ENCODE data around the gene SULT1A3. TPM values are rescaled to one million over a fixed set of nuclear protein-coding genes. Genes with fewer than 3 reads are reported as not detected.
"Not testable (repeated sequence)": the region's sequence is repeated elsewhere in the genome, so short reads cannot be mapped to it uniquely, and the experiment has no call there.

SULT1A3 gene
- total RNA-seq (2014; rRNA removed) = 8.5 and 14.6 TPM in 2 replicates
- percentile 16 among the genes with signal in this experiment for Bru-seq, nascent RNA
- BruChase-seq, experiment 1, labeled RNA remaining after a 6-hour chase = percentile 14 among the genes with signal in this experiment
- percentile 23 among the genes with signal in this experiment for BruChase-seq, experiment 2, labeled RNA remaining after a 2-hour chase
- long read RNA-seq, partial matches to known transcripts = 0 of 6 reads
- long read RNA-seq, other reads (novel, unspliced or antisense) = 4 of 6 reads

DNA sequence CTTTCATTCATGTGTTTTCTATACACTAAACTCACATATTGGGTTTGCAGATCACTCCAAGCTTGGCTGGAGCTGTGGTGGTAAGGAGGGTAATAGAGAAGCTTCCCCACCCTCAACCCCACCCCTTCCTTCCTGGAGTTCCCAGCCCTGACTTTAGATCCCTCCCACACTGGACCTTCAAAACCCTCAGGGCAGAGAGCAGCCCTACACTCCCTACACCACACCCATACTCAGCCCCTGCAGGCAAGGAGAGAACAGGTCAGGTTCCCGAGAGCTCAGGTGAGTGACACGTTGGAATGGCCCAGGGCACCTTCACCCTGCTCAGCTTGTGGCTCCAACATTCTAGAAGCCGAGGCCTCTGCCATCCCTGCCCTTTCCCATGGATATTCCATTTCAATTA, at the start of gene SULT1A3:
Gene SULT1A3, plus strand, starts transcription at position 207 of the 400 bp plus-strand sequence. CDS start 1,474 bp downstream, outside the sequence.
- H3K27ac ChIP-seq (ENCODE audit: low read length); H3K79me2 ChIP-seq (ENCODE audit: low read length); H2AFZ ChIP-seq (ENCODE audit: low read length); H3F3A ChIP-seq (ENCODE audit: low read length, unreplicated experiment); POLR2A ChIA-PET (ENCODE audit: unreplicated experiment); H3K4me1 ChIP-seq (ENCODE audit: insufficient read depth, low read length); DNase-seq; H3K4me2 ChIP-seq (ENCODE audit: low read length); H3K4me3 ChIP-seq (ENCODE audit: low read length); BruUV-seq (replicated peaks); H3K27me3 ChIP-seq (ENCODE audit: low read length); H4K20me1 ChIP-seq (ENCODE audit: low read length); H3K9ac ChIP-seq (ENCODE audit: low read length); H3K36me3 ChIP-seq (ENCODE audit: low read depth, low read length); intact Hi-C loops (cut with micrococcal nuclease); H3K9me3 ChIP-seq (ENCODE audit: low read length); H3K9me2 ChIP-seq (replicated peaks; ENCODE audit: low read length); CTCF ChIA-PET: not testable (repeated sequence)
- peak; percentile 48 for ATAC-seq

DNA sequence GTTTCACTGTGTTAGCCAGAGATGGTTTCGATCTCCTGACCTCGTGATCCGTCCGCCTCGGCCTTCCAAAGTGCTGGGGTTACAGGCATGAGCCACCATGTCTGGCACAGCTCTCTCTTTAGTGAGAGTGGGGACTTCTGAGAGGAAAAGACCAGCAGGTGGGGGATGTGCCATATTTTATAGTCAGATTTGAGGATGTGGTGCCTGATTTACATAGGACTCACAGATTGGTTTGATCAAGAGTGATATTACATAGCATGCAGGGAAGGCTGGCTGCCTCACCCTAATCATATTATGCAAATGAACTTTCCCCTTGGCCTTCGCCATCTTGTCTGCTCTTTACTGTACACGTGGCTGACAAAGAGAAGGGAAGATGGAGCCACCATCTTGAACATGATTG, 48.0 kb upstream of the SULT1A3 start:
- Histone ChIP-seq H3K79me2 (ENCODE audit: low read length) (no peaks in the 10 kb centered on the region), H3K9me2 (replicated peaks; ENCODE audit: low read length) (no peaks in the 10 kb centered on the region), H3K4me2 (ENCODE audit: low read length) (no peak overlapping the region), H3K9ac (ENCODE audit: low read length) (no peak overlapping the region), H4K20me1 (ENCODE audit: low read length) (no peaks in the 10 kb centered on the region), H3K9me3 (ENCODE audit: low read length) (no peaks in the 10 kb centered on the region), H3K36me3 (ENCODE audit: low read depth, low read length) (no peaks in the 10 kb centered on the region), H3K27me3 (ENCODE audit: low read length) (no peaks in the 10 kb centered on the region), H3K4me1 (ENCODE audit: insufficient read depth, low read length) (no peaks in the 10 kb centered on the region), H2AFZ (ENCODE audit: low read length) (no peak overlapping the region), H3K27ac (ENCODE audit: low read length) (no peak overlapping the region), H3K4me3 (ENCODE audit: low read length) (no peak overlapping the region), H3F3A (ENCODE audit: low read length, unreplicated experiment) (no peaks in the 10 kb centered on the region)
- DNase-seq (no peak), ATAC-seq (no peak)
- TF ChIP-seq EZH2phosphoT487 (IDR thresholded peaks at IDR 0.05; ENCODE audit: borderline replicate concordance, low read length) = no peak
- TF ChIP-seq, protein P1, sequence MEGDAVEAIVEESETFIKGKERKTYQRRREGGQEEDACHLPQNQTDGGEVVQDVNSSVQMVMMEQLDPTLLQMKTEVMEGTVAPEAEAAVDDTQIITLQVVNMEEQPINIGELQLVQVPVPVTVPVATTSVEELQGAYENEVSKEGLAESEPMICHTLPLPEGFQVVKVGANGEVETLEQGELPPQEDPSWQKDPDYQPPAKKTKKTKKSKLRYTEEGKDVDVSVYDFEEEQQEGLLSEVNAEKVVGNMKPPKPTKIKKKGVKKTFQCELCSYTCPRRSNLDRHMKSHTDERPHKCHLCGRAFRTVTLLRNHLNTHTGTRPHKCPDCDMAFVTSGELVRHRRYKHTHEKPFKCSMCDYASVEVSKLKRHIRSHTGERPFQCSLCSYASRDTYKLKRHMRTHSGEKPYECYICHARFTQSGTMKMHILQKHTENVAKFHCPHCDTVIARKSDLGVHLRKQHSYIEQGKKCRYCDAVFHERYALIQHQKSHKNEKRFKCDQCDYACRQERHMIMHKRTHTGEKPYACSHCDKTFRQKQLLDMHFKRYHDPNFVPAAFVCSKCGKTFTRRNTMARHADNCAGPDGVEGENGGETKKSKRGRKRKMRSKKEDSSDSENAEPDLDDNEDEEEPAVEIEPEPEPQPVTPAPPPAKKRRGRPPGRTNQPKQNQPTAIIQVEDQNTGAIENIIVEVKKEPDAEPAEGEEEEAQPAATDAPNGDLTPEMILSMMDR (conservative IDR thresholded peaks at IDR 0.05; ENCODE audit: low read depth, low read length) = no peak
- no peak for TF ChIP-seq EZH2 (IDR thresholded peaks at IDR 0.05; ENCODE audit: low read length, unreplicated experiment)
- intact Hi-C loops (cut with micrococcal nuclease) = no loop called here
- ChIA-PET CTCF (no interaction called here), POLR2A (ENCODE audit: unreplicated experiment) (no interaction called here)
- BruUV-seq (replicated peaks) = no TSS peak

DNA sequence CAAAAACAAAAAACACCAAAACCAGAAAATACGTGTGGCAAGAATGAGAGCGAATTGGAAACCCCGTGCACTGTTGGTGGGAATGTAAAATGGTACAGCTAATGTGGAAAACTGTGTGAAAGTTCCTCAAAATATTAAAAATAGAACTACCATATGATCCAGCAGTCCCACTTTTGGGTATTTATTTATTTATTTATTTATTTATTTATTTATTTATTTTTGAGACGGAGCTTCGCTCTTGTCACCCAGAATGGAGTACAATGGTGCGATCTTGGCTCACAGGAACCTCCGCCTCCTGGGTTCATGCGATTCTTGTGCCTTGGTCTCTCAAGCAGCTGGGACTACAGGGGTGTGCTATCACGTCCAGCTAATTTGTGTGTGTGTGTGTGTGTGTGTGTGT, 46.5 kb upstream of the SULT1A3 start:
- H3K9ac ChIP-seq (ENCODE audit: low read length) = no peak overlapping the region
- POLR2A ChIA-PET (ENCODE audit: unreplicated experiment) = no interaction called here
- CTCF ChIA-PET = no interaction called here
- no peak for DNase-seq
- TF ChIP-seq EZH2 (IDR thresholded peaks at IDR 0.05; ENCODE audit: low read length, unreplicated experiment) (no peak), EZH2phosphoT487 (IDR thresholded peaks at IDR 0.05; ENCODE audit: borderline replicate concordance, low read length) (no peak)
- TF ChIP-seq, protein P1 (conservative IDR thresholded peaks at IDR 0.05; ENCODE audit: low read depth, low read length) = no peak
- H3K4me1 ChIP-seq (ENCODE audit: insufficient read depth, low read length) = no peaks in the 10 kb centered on the region
- no peaks in the 10 kb centered on the region for H3K27me3 ChIP-seq (ENCODE audit: low read length)
- no peak overlapping the region for H3K4me2 ChIP-seq (ENCODE audit: low read length)
- H3K4me3 ChIP-seq (ENCODE audit: low read length) = no peak overlapping the region
- H3K36me3 ChIP-seq (ENCODE audit: low read depth, low read length) = no peaks in the 10 kb centered on the region
- no peaks in the 10 kb centered on the region for H3F3A ChIP-seq (ENCODE audit: low read length, unreplicated experiment)
- H3K9me2 ChIP-seq (replicated peaks; ENCODE audit: low read length) = no peaks in the 10 kb centered on the region
- BruUV-seq (replicated peaks) = no TSS peak
- no peak overlapping the region for H2AFZ ChIP-seq (ENCODE audit: low read length)
- H3K79me2 ChIP-seq (ENCODE audit: low read length) = no peaks in the 10 kb centered on the region
- intact Hi-C loops (cut with micrococcal nuclease) = no loop called here
- no peak for ATAC-seq
- no peaks in the 10 kb centered on the region for H4K20me1 ChIP-seq (ENCODE audit: low read length)
- no peaks in the 10 kb centered on the region for H3K9me3 ChIP-seq (ENCODE audit: low read length)
- H3K27ac ChIP-seq (ENCODE audit: low read length) = no peak overlapping the region
